H9 (cell line): ENCODE results near the gene IMPA2. TPM values are rescaled to one million over a fixed set of nuclear protein-coding genes. Genes with fewer than 3 reads are reported as not detected.

Source experiments
- DNase-seq: peaks from one replicate; pipeline ENCODE4 v3.0.0-alpha.2; 2017
- H2AFZ ChIP-seq: one replicate; pipeline ENCODE4 v1.6.1; 2013; ENCODE audit warnings: mild to moderate bottlenecking, low read length, control low read depth, moderate library complexity
- H2AK5ac ChIP-seq: 2 replicates; pipeline ENCODE4 v1.6.1; 2013; ENCODE audit warnings: low read length, control low read depth, mixed read lengths; ENCODE audit not compliant: insufficient read length
- H2BK120ac ChIP-seq: one replicate; pipeline ENCODE4 v1.6.1; 2013; ENCODE audit warnings: low read depth, mild to moderate bottlenecking, low read length, control low read depth, inconsistent platforms; ENCODE audit not compliant: poor library complexity, severe bottlenecking
- H2BK12ac ChIP-seq: 2 replicates; pipeline ENCODE4 v1.6.1; 2013; ENCODE audit warnings: low read length, control low read depth, mixed read lengths, low read depth; ENCODE audit not compliant: insufficient read length
- H2BK15ac ChIP-seq: 2 replicates; pipeline ENCODE4 v1.6.1; 2013; ENCODE audit warnings: low read depth, low read length, control low read depth
- H2BK20ac ChIP-seq: one replicate; pipeline ENCODE4 v1.6.1; 2013; ENCODE audit warnings: low read depth, mild to moderate bottlenecking, low read length, control low read depth, inconsistent platforms; ENCODE audit not compliant: poor library complexity, severe bottlenecking
- H2BK5ac ChIP-seq: 2 replicates; pipeline ENCODE4 v1.6.1; 2013; ENCODE audit warnings: low read length, control low read depth, mixed read lengths; ENCODE audit not compliant: insufficient read length
- H3K14ac ChIP-seq: 2 replicates; pipeline ENCODE4 v1.6.1; 2013; ENCODE audit warnings: low read length, control low read depth; ENCODE audit not compliant: insufficient read depth
- H3K18ac ChIP-seq: 2 replicates; pipeline ENCODE4 v1.6.1; 2013; ENCODE audit warnings: low read depth, mild to moderate bottlenecking, mixed read lengths, low read length, control low read depth; ENCODE audit not compliant: insufficient read length
- H3K23ac ChIP-seq: 2 replicates; pipeline ENCODE4 v1.6.1; 2013; ENCODE audit warnings: low read length, control low read depth, mixed read lengths, low read depth; ENCODE audit not compliant: insufficient read length
- H3K23me2 ChIP-seq: 2 replicates; pipeline ENCODE4 v1.6.1; 2013; ENCODE audit warnings: low read depth, mild to moderate bottlenecking, mixed read lengths, low read length, control low read depth; ENCODE audit not compliant: insufficient read length, poor library complexity, severe bottlenecking
- H3K27ac ChIP-seq: 2 replicates; pipeline ENCODE4 v1.5.1; 2013; ENCODE audit warnings: low read length, control low read depth, mixed read lengths, low read depth; ENCODE audit not compliant: insufficient read length
- H3K27me3 ChIP-seq: 2 replicates; pipeline ENCODE4 v1.6.1; 2013; ENCODE audit warnings: low read length, control low read depth, inconsistent platforms; ENCODE audit not compliant: insufficient read depth
- H3K4ac ChIP-seq: 2 replicates; pipeline ENCODE4 v1.6.1; 2013; ENCODE audit warnings: low read depth, mild to moderate bottlenecking, control low read depth, inconsistent platforms, low read length, moderate library complexity
- H3K4me1 ChIP-seq: 2 replicates; pipeline ENCODE4 v1.6.1; 2013; ENCODE audit warnings: low read length, control low read depth, inconsistent platforms; ENCODE audit not compliant: insufficient read depth
- H3K4me2 ChIP-seq: 2 replicates; pipeline ENCODE4 v1.6.1; 2013; ENCODE audit warnings: low read length, control low read depth, mixed read lengths; ENCODE audit not compliant: insufficient read length, insufficient read depth
- H3K56ac ChIP-seq: 2 replicates; pipeline ENCODE4 v1.6.1; 2013; ENCODE audit warnings: low read depth, mild to moderate bottlenecking, mixed read lengths, low read length, control low read depth; ENCODE audit not compliant: insufficient read length
- H3K79me1 ChIP-seq: 2 replicates; pipeline ENCODE4 v1.6.1; 2013; ENCODE audit warnings: low read depth, mild to moderate bottlenecking, moderate library complexity, low read length, control low read depth, inconsistent platforms; ENCODE audit not compliant: insufficient read depth, poor library complexity, severe bottlenecking
- H3K79me2 ChIP-seq: 2 replicates; pipeline ENCODE4 v1.6.1; 2013; ENCODE audit warnings: low read length, control low read depth, inconsistent platforms; ENCODE audit not compliant: insufficient read depth
- H3K9ac ChIP-seq: 2 replicates; pipeline ENCODE4 v1.6.1; 2013; ENCODE audit warnings: low read length, control low read depth, mixed read lengths; ENCODE audit not compliant: insufficient read length; ENCODE audit errors: extremely low read depth
- H3K9me3 ChIP-seq: one replicate; pipeline ENCODE4 v1.6.1; 2013; ENCODE audit warnings: low read depth, low read length, inconsistent platforms; ENCODE audit not compliant: control insufficient read depth
- H3T11ph ChIP-seq: one replicate; pipeline ENCODE4 v1.6.1; 2013; ENCODE audit warnings: mild to moderate bottlenecking, low read length, control low read depth, inconsistent platforms
- H4K20me1 ChIP-seq: one replicate; pipeline ENCODE4 v1.6.1; 2013; ENCODE audit not compliant: control insufficient read depth, insufficient read length, insufficient read depth
- H4K5ac ChIP-seq: 2 replicates; pipeline ENCODE4 v1.6.1; 2013; ENCODE audit warnings: low read depth, mild to moderate bottlenecking, mixed read lengths, low read length, control low read depth; ENCODE audit not compliant: insufficient read length
- H4K8ac ChIP-seq: replicated peaks from 2 replicates; pipeline ENCODE4 v1.6.1; 2013; ENCODE audit warnings: low read length, control low read depth, mixed read lengths, low read depth; ENCODE audit not compliant: insufficient read length
- H4K91ac ChIP-seq: 2 replicates; pipeline ENCODE4 v1.6.1; 2013; ENCODE audit warnings: low read depth, mild to moderate bottlenecking, moderate library complexity, mixed read lengths, low read length, control low read depth; ENCODE audit not compliant: insufficient read length
- H3K27ac Mint-ChIP-seq, 3 experiments: 2 replicates in 2 of 3; 3 replicates in 1 of 3; pipeline ENCODE4 v1.8.0; 2020 to 2021; ENCODE audit warnings: mixed read lengths in 3 of 3, mild to moderate bottlenecking in 1 of 3, moderate library complexity in 1 of 3
- H3K27me3 Mint-ChIP-seq: 2 replicates; pipeline ENCODE4 v1.8.0; 2021; ENCODE audit warnings: low read depth, mild to moderate bottlenecking, moderate library complexity, mixed read lengths
- H3K36me3 Mint-ChIP-seq, 3 experiments: 2 replicates in 2 of 3; 3 replicates in 1 of 3; pipeline ENCODE4 v1.8.0; 2020 to 2021; ENCODE audit warnings: low read depth in 3 of 3, mixed read lengths in 3 of 3; ENCODE audit not compliant: insufficient read depth in 1 of 3
- H3K4me1 Mint-ChIP-seq, 2 experiments: 2 replicates each; pipeline ENCODE4 v1.8.0; 2020; ENCODE audit warnings: mixed read lengths in 2 of 2
- H3K4me3 Mint-ChIP-seq, 2 experiments: 2 replicates in 1 of 2; 3 replicates in 1 of 2; pipeline ENCODE4 v1.8.0; 2020 to 2021; ENCODE audit warnings: mild to moderate bottlenecking in 2 of 2, mixed read lengths in 2 of 2, moderate library complexity in 1 of 2
- H3K9me3 Mint-ChIP-seq, 2 experiments: 2 replicates in 1 of 2; 3 replicates in 1 of 2; pipeline ENCODE4 v1.8.0; 2020; ENCODE audit warnings: mild to moderate bottlenecking in 2 of 2, mixed read lengths in 2 of 2, moderate library complexity in 1 of 2
- CTCF ChIP-seq: fragments of 200-600 bp; sonication (generic); conservative IDR thresholded peaks from 3 replicates; pipeline ENCODE4 v1.8.0; 2021; ENCODE audit warnings: antibody characterized with exemption, mild to moderate bottlenecking
- WGBS: extraction: QIAGEN DNeasy Blood & Tissue Kit; methylation state at CpG from one replicate; pipeline ENCODE4 v1.1.7; 2013; ENCODE audit warnings: missing lambda C conversion rate, low lambda C conversion rate, mixed read lengths; ENCODE audit not compliant: insufficient read length; ENCODE audit errors: extremely low coverage; 5-methylcytosine and 5-hydroxymethylcytosine counted together
- total RNA-seq: library from RNA; stranded (reverse); gene quantifications from 2 replicates; pipeline ENCODE4 v1.2.1, GENCODE V29; 2021

The IMPA2 gene
- total RNA-seq, 1 experiment from 2014 or later: 73.8 TPM

- Mint-ChIP-seq H3K27me3 (peaks cover 1% of the 10 kb centered on the region; the same call in 1 of the 2 replicates), H3K4me3 (no peak overlapping the region), H3K36me3 (peaks cover 1 to 8% (median 6%) of the 10 kb centered on the region in 3 experiments; a peak in 5 of 7 replicates), H3K27ac (no peak overlapping the region), H3K9me3 (peaks cover 7 to 10% of the 10 kb centered on the region in 2 experiments; a peak in 4 of 5 replicates), H3K4me1 (peaks cover 9 to 13% of the 10 kb centered on the region in 2 experiments)
- Histone ChIP-seq H3K4me1 (no peaks in the 10 kb centered on the region), H3K18ac (no peak overlapping the region), H3K14ac (no peak overlapping the region), H3K23ac (no peak overlapping the region), H3K4me2 (no peak overlapping the region), H3K56ac (no peak overlapping the region), H4K20me1 (no peaks in the 10 kb centered on the region), H3K27me3 (no peaks in the 10 kb centered on the region), H3K9me3 (no peaks in the 10 kb centered on the region), H3T11ph (no peak overlapping the region), H2BK12ac (no peak overlapping the region), H3K79me1 (no peaks in the 10 kb centered on the region), H4K91ac (no peak overlapping the region), H3K9ac (no peak overlapping the region), H2AK5ac (no peak overlapping the region), H4K5ac (no peak overlapping the region), H3K23me2 (no peaks in the 10 kb centered on the region), H3K27ac (no peak overlapping the region), H2BK20ac (no peak overlapping the region), H3K4ac (no peak overlapping the region), H2BK120ac (no peak overlapping the region), H3K79me2 (no peaks in the 10 kb centered on the region), H4K8ac (no peak overlapping the region), H2AFZ (no peak overlapping the region), H2BK15ac (no peak overlapping the region), H2BK5ac (no peak overlapping the region)
- TF ChIP-seq CTCF: no peak
- WGBS: no CpG with 5 or more reads among the region's 1 CpG
- no peak for DNase-seq
Measured at GRCh38 chr18:11962597-11962996, 18.7 kb upstream of the IMPA2 start.
